Endothelial cell of umbilical vein (primary cell): ENCODE data around the gene STAB2. TPM values are rescaled to one million over a fixed set of nuclear protein-coding genes. Genes with fewer than 3 reads are reported as not detected.

Experiments
- BruUV-seq: library from RNA; stranded (reverse); fragments of 400-500 nt; replicated peaks from 2 replicates; lab custom pipeline; 2021; lab: Mats Ljungman, UMichigan
- CTCF ChIA-PET: fragments of 300-600, 350-600 bp; sonication (Branson Sonifier 250); formaldehyde crosslinking; loops from one replicate; lab custom pipeline; 2021; ENCODE audit warnings: antibody characterized with exemption, inconsistent platforms; lab: Charles Lee
- POLR2A ChIA-PET: fragments of 300-600, 350-600 bp; sonication (Branson Sonifier 250); formaldehyde crosslinking; loops from one replicate; lab custom pipeline; 2021; ENCODE audit warnings: antibody characterized with exemption, inconsistent platforms; lab: Charles Lee
- DNase-seq: peaks from one replicate; pipeline ENCODE4 v3.0.0-alpha.2; 2011; ENCODE audit warnings: low read depth, low spot score
- FAIRE-seq: peaks from 2 replicates; lab custom pipeline; 2011; peaks lifted over from hg19 to GRCh38; lab: Jason Lieb, UNC
- H2AFZ ChIP-seq: 2 replicates; pipeline ENCODE4 v1.6.0; 2012; ENCODE audit warnings: low read depth, low read length, control low read depth, inconsistent platforms
- H3K27ac ChIP-seq: 2 replicates; pipeline ENCODE4 v1.5.1; 2011; ENCODE audit warnings: low read depth, mild to moderate bottlenecking, control low read depth, low read length, moderate library complexity; ENCODE audit not compliant: insufficient read depth
- H3K27me3 ChIP-seq, 2 experiments: 2 replicates each; pipeline versions ENCODE4 v1.6.0 to v1.6.1; 2011; ENCODE audit warnings: low read length in 2 of 2, mixed read lengths in 1 of 2; ENCODE audit not compliant: control insufficient read depth in 2 of 2, insufficient read depth in 2 of 2
- H3K36me3 ChIP-seq, 2 experiments: 2 replicates in 1 of 2; 3 replicates in 1 of 2; pipeline ENCODE4 v1.5.1; 2011; ENCODE audit warnings: low read length in 2 of 2, mild to moderate bottlenecking in 1 of 2, moderate library complexity in 1 of 2; ENCODE audit not compliant: control insufficient read depth in 2 of 2, insufficient read depth in 2 of 2; ENCODE audit errors: extremely low read depth in 1 of 2
- H3K4me1 ChIP-seq: 3 replicates; pipeline ENCODE4 v1.5.1; 2011; ENCODE audit warnings: mild to moderate bottlenecking, low read length; ENCODE audit not compliant: control insufficient read depth, insufficient read depth; ENCODE audit errors: extremely low read depth
- H3K4me2 ChIP-seq: 2 replicates; pipeline ENCODE4 v1.6.1; 2011; ENCODE audit warnings: low read length, control low read depth, mixed read lengths; ENCODE audit not compliant: insufficient read depth
- H3K4me3 ChIP-seq, 3 experiments: fragments of 200-600 bp in 1 of 3; sonication (generic), shearing (Covaris generic) in 1 of 3; replicated peaks in 1 of 3; 2 replicates each; pipeline ENCODE4 v1.5.1; 2011 to 2016; ENCODE audit warnings: control low read depth in 3 of 3, low read length in 3 of 3, mild to moderate bottlenecking in 2 of 3, inconsistent platforms in 1 of 3, low read depth in 1 of 3, moderate library complexity in 1 of 3; ENCODE audit not compliant: insufficient read depth in 1 of 3
- H3K79me2 ChIP-seq: 2 replicates; pipeline ENCODE4 v1.6.0; 2012; ENCODE audit warnings: low read length, inconsistent platforms; ENCODE audit not compliant: control insufficient read depth, insufficient read depth
- H3K9ac ChIP-seq: replicated peaks from 2 replicates; pipeline ENCODE3; 2011; ENCODE audit warnings: low read length, control low read depth; ENCODE audit not compliant: insufficient read depth; ENCODE audit errors: extremely low read depth
- H3K9me1 ChIP-seq: replicated peaks from 3 replicates; pipeline ENCODE4 v1.6.0; 2011; ENCODE audit warnings: mild to moderate bottlenecking, low read length; ENCODE audit not compliant: control insufficient read depth, insufficient read depth; ENCODE audit errors: extremely low read depth
- H3K9me3 ChIP-seq: replicated peaks from 2 replicates; pipeline ENCODE4 v1.5.1; 2012; ENCODE audit warnings: low read length, inconsistent platforms; ENCODE audit not compliant: control insufficient read depth, insufficient read depth
- H4K20me1 ChIP-seq: replicated peaks from 2 replicates; pipeline ENCODE3; 2011; ENCODE audit warnings: mild to moderate bottlenecking, low read length; ENCODE audit not compliant: control insufficient read depth, insufficient read depth; ENCODE audit errors: extremely low read depth
- CTCF ChIP-seq, 2 donors: IDR thresholded peaks; 1 replicate in 1 of 2; 2 replicates in 1 of 2; pipeline ENCODE4 v1.5.1; 2011; ENCODE audit warnings: low read length in 2 of 2, mild to moderate bottlenecking in 2 of 2, moderate library complexity in 2 of 2, control low read depth in 1 of 2, inconsistent platforms in 1 of 2, low read depth in 1 of 2; ENCODE audit not compliant: insufficient read depth in 1 of 2; ENCODE audit errors: extremely low read depth in 1 of 2
- EZH2 ChIP-seq: IDR thresholded peaks from 2 replicates; pipeline ENCODE4 v1.6.1; 2012; ENCODE audit warnings: borderline replicate concordance, low read depth, mild to moderate bottlenecking, moderate library complexity, low read length, inconsistent platforms; ENCODE audit not compliant: severe bottlenecking
- FOS ChIP-seq: IDR thresholded peaks from 2 replicates; pipeline ENCODE4 v1.6.1; 2011; ENCODE audit warnings: mild to moderate bottlenecking, low read length, moderate library complexity, borderline replicate concordance; ENCODE audit not compliant: insufficient read depth
- GATA2 ChIP-seq: IDR thresholded peaks from 2 replicates; pipeline ENCODE4 v1.7.0; 2011; ENCODE audit warnings: low read depth, mild to moderate bottlenecking, moderate library complexity, mixed read lengths, low read length; ENCODE audit not compliant: insufficient read length, insufficient read depth
- JUN ChIP-seq: IDR thresholded peaks from 2 replicates; pipeline ENCODE4 v1.6.1; 2011; ENCODE audit warnings: borderline replicate concordance, low read depth; ENCODE audit not compliant: insufficient read length, insufficient read depth
- MAX ChIP-seq: IDR thresholded peaks from 2 replicates; pipeline ENCODE4 v1.6.1; 2011; ENCODE audit not compliant: insufficient read depth, insufficient read length
- MYC ChIP-seq: IDR thresholded peaks from one replicate; pipeline ENCODE4 v1.6.1; 2011; ENCODE audit warnings: mild to moderate bottlenecking, low read depth, low read length
- POLR2A ChIP-seq: IDR thresholded peaks from 2 replicates; pipeline ENCODE4 v1.6.1; 2012; ENCODE audit warnings: low read depth, mild to moderate bottlenecking, control low read depth, low read length
- POLR2AphosphoS5 ChIP-seq: IDR thresholded peaks from 2 replicates; pipeline ENCODE4 v1.6.1; 2012; ENCODE audit warnings: low read depth, mild to moderate bottlenecking, control low read depth, low read length, moderate library complexity; ENCODE audit not compliant: insufficient read depth
- dilution Hi-C: fragments of 300-500 bp; cut with MboI; formaldehyde crosslinking; loops from one replicate; pipeline ENCODE4 v1.15.0; 2019; ENCODE audit warnings: low sequenced_read_pairs; ENCODE audit not compliant: extremely low pct_ligation_motif_present
- intact Hi-C: fragments of 100-400 bp; cut with micrococcal nuclease; formaldehyde crosslinking; loops from one replicate; pipeline ENCODE4 v1.10.0; 2022
- polyA plus RNA-seq, 4 experiments: library from polyadenylated mRNA; depleted of rRNA in 3 of 4; stranded (reverse) in 3 of 4; unstranded in 1 of 4; fragments of >200 nt; gene quantifications; 2 replicates each; pipeline versions ENCODE4 v1.2.1 to v1.2.3, GENCODE V29; 2011 to 2012; ENCODE audit warnings: missing spikeins in 1 of 4
- total RNA-seq: library from RNA; stranded (reverse); gene quantifications from 2 replicates; pipeline ENCODE4 v1.2.3, GENCODE V29; 2021

STAB2 gene
- total and polyA plus RNA-seq, 2 donors (not counting 3 experiments of a cell fraction or from before 2014, with no cell fraction given): 0.01 TPM; not detected in 1

- DNase-seq: no peak
- POLR2A ChIA-PET: no interaction called here
Measured at GRCh38 chr12:103780093-103780440, 193.0 kb downstream of the STAB2 start.

More at GRCh38 chr12:103780093-103780440, 193.0 kb downstream of the STAB2 start:
- Histone ChIP-seq H3K79me2 (no peaks in the 10 kb centered on the region), H3K9ac (no peak overlapping the region), H3K4me2 (no peak overlapping the region), H3K4me1 (no peaks in the 10 kb centered on the region), H4K20me1 (no peaks in the 10 kb centered on the region), H3K9me3 (no peaks in the 10 kb centered on the region), H3K9me1 (no peaks in the 10 kb centered on the region), H3K4me3 (no peak overlapping the region), H3K36me3 (no peaks in the 10 kb centered on the region), H3K27me3 (no peaks in the 10 kb centered on the region), H2AFZ (no peak overlapping the region), H3K27ac (no peak overlapping the region)
- dilution Hi-C loops: no loop called here
- no peak for FAIRE-seq
- CTCF ChIA-PET: interaction anchor here (1.0 to 2.3 kb wide), 3 partner anchors 9 to 15 kb away, joined by 4 to 12 read pairs (median 4); no protein-coding TSS in a partner anchor
- BruUV-seq: no TSS peak
- TF ChIP-seq CTCF (IDR thresholded peaks at IDR 0.05; ENCODE audit: extremely low read depth in 1 of 2, insufficient read depth in 1 of 2, low read depth in 1 of 2, low read length in 2 of 2) (no peak), POLR2AphosphoS5 (no peak), POLR2A (no peak), JUN (no peak), GATA2 (no peak), EZH2 (no peak), MAX (no peak), FOS (no peak), MYC (no peak)
- intact Hi-C loops: loop anchor here (5.0 kb wide), 1 partner anchor 77 kb away; no protein-coding TSS in a partner anchor
